Astrocyte of the spinal cord (primary cell): ENCODE data around the gene PRDM1.
A peak's percentile ranks its signal among the peaks of the same experiment; 100 is the strongest.

Experiments used
- DNase-seq: peaks from one replicate; pipeline ENCODE4 v3.0.0; 2011; ENCODE audit warnings: low read depth, low spot score
- H3K4me3 ChIP-seq: 2 replicates; pipeline ENCODE4 v1.5.1; 2011; ENCODE audit warnings: low read depth, mild to moderate bottlenecking, low read length, moderate library complexity
- CTCF ChIP-seq: IDR thresholded peaks from 2 replicates; pipeline ENCODE4 v1.5.1; 2012; ENCODE audit warnings: low read depth, mild to moderate bottlenecking, low read length, inconsistent platforms
- in situ Hi-C: cut with HindIII; loops from 2 replicates; pipeline ENCODE4 v1.10.0; 2017; ENCODE audit warnings: low sequenced_read_pairs

The PRDM1 gene

GRCh38 chr6:106126482-106126881 is 40.3 kb downstream of the PRDM1 start:
- H3K4me3 ChIP-seq = no peak overlapping the region
- no peak for DNase-seq
- no peak for TF ChIP-seq CTCF
- in situ Hi-C loops = no loop called here

- H3K4me3 ChIP-seq = no peak overlapping the region
- in situ Hi-C loops = no loop called here
- TF ChIP-seq CTCF = no peak
- DNase-seq = peak; percentile 78
Measured at GRCh38 chr6:106128981-106129781, 43.0 kb downstream of the PRDM1 start.

GRCh38 chr6:106132153-106132698 is 46.1 kb downstream of the PRDM1 start:
- no peak for TF ChIP-seq CTCF
- H3K4me3 ChIP-seq = no peak overlapping the region
- in situ Hi-C loops = no loop called here
- DNase-seq = no peak

GRCh38 chr6:106133040-106133439 is 46.9 kb downstream of the PRDM1 start:
- DNase-seq = no peak
- in situ Hi-C loops = no loop called here
- no peak for TF ChIP-seq CTCF
- no peak overlapping the region for H3K4me3 ChIP-seq

- no peak for DNase-seq
- no peak for TF ChIP-seq CTCF
- no peak overlapping the region for H3K4me3 ChIP-seq
- in situ Hi-C loops = no loop called here
Measured at GRCh38 chr6:106134087-106134770, 48.1 kb downstream of the PRDM1 start.

GRCh38 chr6:106134906-106135634 is 48.9 kb downstream of the PRDM1 start:
- no peak for TF ChIP-seq CTCF
- in situ Hi-C loops = no loop called here
- no peak overlapping the region for H3K4me3 ChIP-seq
- peak; percentile 32 for DNase-seq
